ENCODE data around the gene SLC31A2.

The SLC31A2 gene

DNA sequence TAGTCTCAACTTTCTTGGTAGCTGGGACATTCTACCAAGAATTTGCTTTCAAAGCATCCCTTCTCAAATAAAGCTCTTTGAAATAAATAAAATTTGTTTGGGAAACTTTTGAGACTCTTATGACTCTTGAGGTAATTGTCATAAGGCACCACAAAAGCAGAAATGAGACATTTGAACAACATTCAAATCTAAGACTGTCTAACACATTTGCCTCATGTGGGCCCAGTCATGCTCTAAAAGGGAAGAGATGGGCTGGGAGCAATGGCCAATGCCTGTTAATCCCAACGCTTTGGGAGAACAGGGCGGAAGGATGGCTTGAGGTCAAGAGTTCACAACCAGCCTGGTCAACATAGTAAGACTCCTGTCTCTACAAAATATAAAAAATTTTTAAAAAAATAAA, 26.4 kb downstream of the SLC31A2 start:
- H3K36me3 ChIP-seq (ENCODE audit: control insufficient read depth, insufficient read depth, low read length), result peaks cover 14% of the 10 kb centered on the region
- no peak overlapping the region for H3K4me3 ChIP-seq (ENCODE audit: low read depth, low read length)
- H3K4me1 ChIP-seq (ENCODE audit: control insufficient read depth, insufficient read depth, low read length), result no peaks in the 10 kb centered on the region
- no peaks in the 10 kb centered on the region for H3K27me3 ChIP-seq (ENCODE audit: control insufficient read depth, insufficient read depth, low read length)
- no peak overlapping the region for H3K9ac ChIP-seq (ENCODE audit: low read depth, low read length)
- no peaks in the 10 kb centered on the region for H3K9me3 ChIP-seq (ENCODE audit: control insufficient read depth, insufficient read depth, low read length)

DNA sequence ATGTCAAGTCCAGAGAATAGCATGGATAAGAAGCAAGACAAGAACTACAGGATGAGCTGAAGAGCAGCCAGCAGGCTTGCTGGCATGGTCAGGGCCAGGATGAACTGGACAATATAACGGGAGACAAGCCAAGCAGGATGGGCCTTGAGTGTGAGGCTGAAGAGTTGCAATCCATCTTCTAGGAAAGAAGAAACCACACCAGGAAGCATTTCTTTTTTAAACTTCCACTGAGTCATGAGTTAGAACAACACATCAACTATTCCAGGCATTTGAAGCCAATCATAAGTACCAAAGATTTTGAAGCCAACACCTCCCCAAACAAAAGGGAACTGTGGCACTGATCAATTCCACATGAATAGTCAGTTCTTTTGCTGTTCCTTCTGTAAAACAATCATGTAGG, 27.3 kb downstream of the SLC31A2 start:
- Histone ChIP-seq H3K36me3 (ENCODE audit: control insufficient read depth, insufficient read depth, low read length) (peaks cover 14% of the 10 kb centered on the region), H3K9me3 (ENCODE audit: control insufficient read depth, insufficient read depth, low read length) (no peaks in the 10 kb centered on the region), H3K4me3 (ENCODE audit: low read depth, low read length) (no peak overlapping the region)

DNA sequence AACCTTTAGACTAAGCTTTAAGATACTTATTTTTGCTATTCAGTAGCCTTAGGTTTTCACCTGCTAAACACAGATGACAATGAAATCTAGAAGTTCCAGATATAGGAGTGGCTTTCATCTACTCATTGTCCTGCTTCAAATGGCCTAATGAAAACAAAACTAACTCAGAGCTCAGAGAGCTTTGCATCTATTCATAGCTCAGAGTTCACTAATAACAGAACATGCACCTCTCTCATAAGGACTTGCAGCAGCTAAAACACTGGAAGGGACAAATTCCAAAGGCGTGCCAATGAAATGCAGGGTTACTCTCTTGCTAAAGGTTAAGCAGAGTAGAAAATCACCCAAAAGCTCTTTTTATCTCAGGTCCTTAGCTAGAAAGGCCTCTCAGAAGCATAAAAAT, 29.0 kb downstream of the SLC31A2 start:
- Histone ChIP-seq H3K4me3 (ENCODE audit: low read depth, low read length) (no peak overlapping the region), H3K36me3 (ENCODE audit: control insufficient read depth, insufficient read depth, low read length) (peaks cover 6% of the 10 kb centered on the region), H3K27me3 (ENCODE audit: control insufficient read depth, insufficient read depth, low read length) (no peaks in the 10 kb centered on the region), H3K9ac (ENCODE audit: low read depth, low read length) (no peak overlapping the region), H3K4me1 (ENCODE audit: control insufficient read depth, insufficient read depth, low read length) (no peaks in the 10 kb centered on the region), H3K9me3 (ENCODE audit: control insufficient read depth, insufficient read depth, low read length) (no peaks in the 10 kb centered on the region)

More for the DNA sequence above, 27.3 kb downstream of the SLC31A2 start:
- no peaks in the 10 kb centered on the region for H3K4me1 ChIP-seq (ENCODE audit: control insufficient read depth, insufficient read depth, low read length)
- no peaks in the 10 kb centered on the region for H3K27me3 ChIP-seq (ENCODE audit: control insufficient read depth, insufficient read depth, low read length)
- no peak overlapping the region for H3K9ac ChIP-seq (ENCODE audit: low read depth, low read length)

DNA sequence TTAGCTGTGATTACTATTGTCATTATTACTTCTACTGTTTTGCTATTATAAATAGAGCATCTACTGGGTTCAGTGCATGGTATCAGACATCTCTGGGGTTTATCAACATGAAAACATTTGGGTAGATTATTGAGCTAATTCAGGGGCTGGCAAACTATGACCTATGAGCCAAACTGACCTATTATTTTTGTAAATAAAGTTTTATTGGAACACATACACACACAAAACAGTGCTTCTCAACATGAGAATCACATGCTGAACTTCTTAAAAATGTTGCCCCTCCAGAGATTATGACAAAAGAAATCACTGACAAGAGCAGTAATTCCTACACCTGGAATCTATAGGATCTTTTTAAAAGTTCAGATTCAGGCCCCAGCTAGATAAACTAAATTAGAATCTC, 30.4 kb downstream of the SLC31A2 start:
- H3K36me3 ChIP-seq (ENCODE audit: control insufficient read depth, insufficient read depth, low read length), result peaks cover 8% of the 10 kb centered on the region
- no peaks in the 10 kb centered on the region for H3K4me1 ChIP-seq (ENCODE audit: control insufficient read depth, insufficient read depth, low read length)
- H3K9me3 ChIP-seq (ENCODE audit: control insufficient read depth, insufficient read depth, low read length), result no peaks in the 10 kb centered on the region
- H3K27me3 ChIP-seq (ENCODE audit: control insufficient read depth, insufficient read depth, low read length), result no peaks in the 10 kb centered on the region
- no peak overlapping the region for H3K9ac ChIP-seq (ENCODE audit: low read depth, low read length)
- no peak overlapping the region for H3K4me3 ChIP-seq (ENCODE audit: low read depth, low read length)

DNA sequence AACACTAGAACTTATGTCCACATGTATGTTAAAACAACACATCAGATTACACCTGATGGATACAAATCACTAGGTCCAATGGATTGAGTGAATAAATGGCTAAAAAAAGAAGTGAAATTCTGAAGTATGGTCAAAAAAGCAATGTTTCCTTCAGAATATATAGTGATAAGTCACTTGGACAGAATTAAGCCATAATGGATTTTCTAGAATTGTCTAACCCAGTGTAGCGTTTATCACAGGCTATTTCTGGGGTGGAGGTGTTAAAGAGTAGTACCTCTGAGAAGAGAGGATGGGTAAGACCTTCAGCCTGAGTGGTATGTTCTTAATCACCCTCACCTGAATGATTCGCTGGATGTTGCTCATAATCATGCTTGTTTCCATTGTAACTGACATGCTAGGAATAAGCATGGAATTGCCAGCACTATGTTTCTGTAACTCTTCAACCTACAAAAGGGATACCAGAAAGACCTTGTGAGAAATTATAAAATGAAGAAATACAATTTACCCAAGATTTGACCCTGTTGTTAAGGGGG, 33.2 kb downstream of the SLC31A2 start:
- Histone ChIP-seq H3K4me1 (ENCODE audit: control insufficient read depth, insufficient read depth, low read length) (no peaks in the 10 kb centered on the region), H3K27me3 (ENCODE audit: control insufficient read depth, insufficient read depth, low read length) (no peaks in the 10 kb centered on the region), H3K36me3 (ENCODE audit: control insufficient read depth, insufficient read depth, low read length) (peaks cover 5% of the 10 kb centered on the region), H3K9me3 (ENCODE audit: control insufficient read depth, insufficient read depth, low read length) (no peaks in the 10 kb centered on the region), H3K9ac (ENCODE audit: low read depth, low read length) (no peak overlapping the region), H3K4me3 (ENCODE audit: low read depth, low read length) (no peak overlapping the region)

DNA sequence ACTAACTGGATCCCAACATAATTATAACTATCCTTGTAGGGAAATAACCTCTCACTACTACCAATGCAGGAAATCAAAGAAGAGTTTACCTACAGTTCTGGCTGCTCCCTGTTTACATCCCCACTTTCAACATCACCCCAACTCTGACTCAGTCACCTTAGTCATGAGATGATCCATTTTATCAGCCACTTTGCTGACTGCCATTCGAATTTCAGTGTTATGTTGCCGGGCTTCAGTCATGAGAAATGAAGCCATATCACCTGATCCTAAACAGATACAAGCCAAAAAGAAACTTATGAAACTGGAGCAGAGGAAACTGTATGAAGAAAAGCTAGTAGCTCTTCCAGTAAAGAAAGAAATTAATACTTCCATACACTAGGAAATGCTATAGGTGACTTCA, 33.7 kb downstream of the SLC31A2 start:
- H3K4me1 ChIP-seq (ENCODE audit: control insufficient read depth, insufficient read depth, low read length), result no peaks in the 10 kb centered on the region
- no peak overlapping the region for H3K9ac ChIP-seq (ENCODE audit: low read depth, low read length)
- no peaks in the 10 kb centered on the region for H3K9me3 ChIP-seq (ENCODE audit: control insufficient read depth, insufficient read depth, low read length)
- no peak overlapping the region for H3K4me3 ChIP-seq (ENCODE audit: low read depth, low read length)
- no peaks in the 10 kb centered on the region for H3K27me3 ChIP-seq (ENCODE audit: control insufficient read depth, insufficient read depth, low read length)
- H3K36me3 ChIP-seq (ENCODE audit: control insufficient read depth, insufficient read depth, low read length), result peaks cover 5% of the 10 kb centered on the region

DNA sequence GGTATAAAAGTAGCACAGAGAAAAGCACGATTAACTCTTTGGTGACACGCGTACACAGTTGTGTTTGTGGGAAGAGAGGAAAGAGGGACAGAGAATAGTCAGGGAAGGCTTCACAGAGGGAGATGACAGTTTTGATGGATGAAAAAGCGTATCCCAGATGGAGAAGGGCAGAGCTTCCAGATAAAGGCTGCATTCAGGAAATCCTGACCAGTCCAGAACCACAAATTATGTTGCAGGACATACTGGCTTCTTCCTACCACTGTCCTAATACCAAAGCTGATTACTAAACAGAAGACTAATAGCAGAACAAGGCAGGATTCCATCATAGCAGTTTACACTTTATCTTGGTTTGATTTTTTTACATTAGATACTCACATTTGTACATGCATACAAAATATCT, 34.5 kb downstream of the SLC31A2 start:
- Histone ChIP-seq H3K4me1 (ENCODE audit: control insufficient read depth, insufficient read depth, low read length) (no peaks in the 10 kb centered on the region), H3K4me3 (ENCODE audit: low read depth, low read length) (no peak overlapping the region), H3K36me3 (ENCODE audit: control insufficient read depth, insufficient read depth, low read length) (peaks cover 4% of the 10 kb centered on the region), H3K27me3 (ENCODE audit: control insufficient read depth, insufficient read depth, low read length) (no peaks in the 10 kb centered on the region), H3K9me3 (ENCODE audit: control insufficient read depth, insufficient read depth, low read length) (no peaks in the 10 kb centered on the region), H3K9ac (ENCODE audit: low read depth, low read length) (no peak overlapping the region)

DNA sequence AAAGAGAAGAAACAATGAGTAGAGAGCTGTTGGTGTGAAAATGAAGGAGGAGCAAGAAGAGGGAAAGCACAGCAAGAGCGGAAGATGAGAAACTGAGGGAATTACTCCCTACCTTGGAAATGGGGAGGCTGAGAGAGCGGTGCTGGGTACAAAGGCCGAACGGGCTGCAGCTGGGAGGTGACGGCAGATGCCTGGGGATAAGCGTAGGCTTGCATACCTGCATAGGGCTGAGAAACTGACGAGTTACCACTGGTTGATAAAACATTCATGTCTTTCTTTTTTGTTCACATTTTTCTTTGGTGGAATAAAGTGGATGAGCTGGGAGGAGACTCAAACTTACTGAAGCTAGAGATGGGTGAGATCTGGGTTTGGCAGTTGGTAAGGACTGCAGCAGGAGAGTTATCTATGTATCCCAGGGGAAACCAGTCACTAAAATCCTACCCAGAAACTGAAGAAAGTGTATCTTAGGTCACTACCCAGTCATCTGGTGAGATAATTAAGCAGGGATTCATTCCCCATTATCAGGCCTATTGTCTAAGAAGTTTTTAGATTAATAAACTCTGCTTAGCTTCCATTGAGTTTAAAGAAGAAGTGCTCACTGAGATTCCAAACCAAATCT, 35.4 kb downstream of the SLC31A2 start:
- H3K9ac ChIP-seq (ENCODE audit: low read depth, low read length), result no peak overlapping the region
- no peak overlapping the region for H3K4me3 ChIP-seq (ENCODE audit: low read depth, low read length)
- no peaks in the 10 kb centered on the region for H3K9me3 ChIP-seq (ENCODE audit: control insufficient read depth, insufficient read depth, low read length)
- peaks cover 2% of the 10 kb centered on the region for H3K36me3 ChIP-seq (ENCODE audit: control insufficient read depth, insufficient read depth, low read length)
- no peaks in the 10 kb centered on the region for H3K27me3 ChIP-seq (ENCODE audit: control insufficient read depth, insufficient read depth, low read length)
- H3K4me1 ChIP-seq (ENCODE audit: control insufficient read depth, insufficient read depth, low read length), result no peaks in the 10 kb centered on the region

DNA sequence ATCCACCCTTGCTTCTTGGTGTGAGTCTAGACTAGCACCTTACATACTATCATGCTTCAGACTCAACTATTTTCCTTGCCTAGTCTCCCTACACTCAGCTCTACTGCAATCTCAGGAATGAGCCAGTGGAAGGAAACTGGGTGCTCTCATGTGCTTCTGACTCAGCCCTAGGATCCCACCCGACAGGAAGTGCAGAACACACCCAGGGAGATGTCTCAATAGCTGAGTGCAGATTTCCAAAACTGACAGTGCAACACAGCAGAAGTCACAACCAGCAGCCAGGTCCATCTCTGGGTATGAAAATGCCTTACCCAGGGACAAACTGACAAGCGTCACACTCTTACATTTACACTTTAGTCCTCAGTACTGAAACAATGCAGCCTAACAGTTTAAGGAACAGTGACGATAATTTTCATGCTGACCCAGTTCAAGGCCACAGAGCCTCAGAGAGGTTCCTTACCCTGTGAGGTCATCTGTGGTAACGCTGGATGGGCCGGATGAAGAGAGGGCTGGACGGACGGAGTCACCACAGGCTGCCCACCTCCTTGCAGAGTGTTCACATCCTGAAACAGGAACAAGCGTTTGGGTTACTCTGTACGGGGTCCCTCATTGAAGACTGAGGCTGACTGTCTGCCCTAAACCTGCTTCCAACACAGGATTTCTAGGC, 37.3 kb downstream of the SLC31A2 start:
- peaks cover 2% of the 10 kb centered on the region for H3K36me3 ChIP-seq (ENCODE audit: control insufficient read depth, insufficient read depth, low read length)
- H3K9ac ChIP-seq (ENCODE audit: low read depth, low read length), result no peak overlapping the region
- no peaks in the 10 kb centered on the region for H3K4me1 ChIP-seq (ENCODE audit: control insufficient read depth, insufficient read depth, low read length)
- H3K4me3 ChIP-seq (ENCODE audit: low read depth, low read length), result no peak overlapping the region
- no peaks in the 10 kb centered on the region for H3K27me3 ChIP-seq (ENCODE audit: control insufficient read depth, insufficient read depth, low read length)
- no peaks in the 10 kb centered on the region for H3K9me3 ChIP-seq (ENCODE audit: control insufficient read depth, insufficient read depth, low read length)

DNA sequence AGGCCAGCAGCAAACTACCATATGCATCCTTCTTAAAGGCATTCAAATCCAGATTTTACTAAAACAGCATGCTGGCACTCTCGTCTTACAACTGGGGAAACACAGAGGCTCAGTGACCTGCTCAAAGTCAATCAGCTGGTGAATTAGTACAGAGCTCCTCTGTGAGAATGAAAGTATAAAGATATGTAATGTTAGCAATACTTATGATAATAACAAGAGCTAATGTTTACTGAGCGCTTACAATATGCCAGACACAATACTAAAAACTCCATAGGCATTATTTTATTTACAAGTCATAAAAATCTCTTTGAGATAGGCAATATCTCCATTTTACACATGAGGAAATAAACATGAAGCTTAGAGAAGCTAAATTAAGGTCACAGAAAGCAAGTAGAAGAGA, 41.6 kb downstream of the SLC31A2 start:
- Histone ChIP-seq H3K9ac (ENCODE audit: low read depth, low read length) (no peak overlapping the region), H3K4me1 (ENCODE audit: control insufficient read depth, insufficient read depth, low read length) (no peaks in the 10 kb centered on the region), H3K4me3 (ENCODE audit: low read depth, low read length) (no peak overlapping the region), H3K9me3 (ENCODE audit: control insufficient read depth, insufficient read depth, low read length) (no peaks in the 10 kb centered on the region), H3K27me3 (ENCODE audit: control insufficient read depth, insufficient read depth, low read length) (no peaks in the 10 kb centered on the region), H3K36me3 (ENCODE audit: control insufficient read depth, insufficient read depth, low read length) (no peaks in the 10 kb centered on the region)

DNA sequence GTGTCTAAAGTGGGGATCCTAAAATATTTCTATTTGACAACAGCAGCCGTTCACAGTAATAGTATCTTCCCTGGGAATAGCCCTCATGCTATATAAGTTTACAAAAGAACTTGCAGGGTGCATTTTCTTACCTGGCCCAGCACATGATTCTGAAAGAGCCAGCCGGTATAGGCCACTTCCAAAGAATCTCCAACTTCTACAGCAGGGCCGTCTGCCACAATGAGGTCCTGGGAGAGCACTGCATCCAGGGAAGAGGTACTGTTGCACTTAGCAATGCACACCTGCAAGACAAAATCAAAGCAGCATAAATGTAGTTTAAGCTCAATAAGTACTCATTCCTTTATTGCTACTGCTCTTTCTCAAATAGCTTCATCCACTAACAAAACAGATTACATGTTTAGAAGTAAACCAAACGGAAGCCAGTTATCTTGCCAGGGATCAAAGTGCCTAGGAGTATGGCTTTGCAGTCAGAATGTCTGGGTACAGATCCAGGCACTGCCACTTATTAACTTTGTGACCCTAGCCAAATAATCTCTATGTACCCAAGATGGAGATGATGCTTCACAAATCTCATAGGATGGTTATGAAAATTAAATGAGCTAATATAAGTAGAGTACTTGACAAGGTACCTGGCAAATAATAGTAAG, 49.0 kb downstream of the SLC31A2 start:
- Histone ChIP-seq H3K27me3 (ENCODE audit: control insufficient read depth, insufficient read depth, low read length) (no peaks in the 10 kb centered on the region), H3K36me3 (ENCODE audit: control insufficient read depth, insufficient read depth, low read length) (peaks cover 6% of the 10 kb centered on the region), H3K4me3 (ENCODE audit: low read depth, low read length) (no peak overlapping the region), H3K4me1 (ENCODE audit: control insufficient read depth, insufficient read depth, low read length) (no peaks in the 10 kb centered on the region), H3K9ac (ENCODE audit: low read depth, low read length) (no peak overlapping the region), H3K9me3 (ENCODE audit: control insufficient read depth, insufficient read depth, low read length) (no peaks in the 10 kb centered on the region)

DNA sequence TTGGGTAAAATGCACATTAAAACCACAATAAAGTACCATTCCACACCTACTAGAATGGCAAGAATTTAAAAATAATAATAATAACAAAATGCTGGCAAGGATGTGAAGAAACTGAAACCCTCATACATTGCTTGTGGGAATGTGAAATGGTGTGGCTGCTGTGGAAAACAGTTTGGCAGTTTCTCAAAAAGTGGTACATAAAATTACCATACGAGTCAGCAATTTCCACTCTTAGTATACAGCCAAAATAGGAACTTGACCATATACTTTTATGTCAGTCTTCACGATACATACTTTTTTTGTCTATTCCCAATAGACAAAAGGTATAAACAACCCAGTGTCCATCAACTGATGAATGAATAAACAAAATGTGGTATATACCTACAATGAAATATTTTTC, 54.6 kb downstream of the SLC31A2 start:
- H3K4me1 ChIP-seq (ENCODE audit: control insufficient read depth, insufficient read depth, low read length), result no peaks in the 10 kb centered on the region
- no peak overlapping the region for H3K9ac ChIP-seq (ENCODE audit: low read depth, low read length)
- no peaks in the 10 kb centered on the region for H3K27me3 ChIP-seq (ENCODE audit: control insufficient read depth, insufficient read depth, low read length)
- H3K9me3 ChIP-seq (ENCODE audit: control insufficient read depth, insufficient read depth, low read length), result no peaks in the 10 kb centered on the region
- H3K36me3 ChIP-seq (ENCODE audit: control insufficient read depth, insufficient read depth, low read length), result peaks cover 2% of the 10 kb centered on the region
- H3K4me3 ChIP-seq (ENCODE audit: low read depth, low read length), result no peak overlapping the region
